ENCODE data around the gene ZBTB8B. TPM values are rescaled to one million over a fixed set of nuclear protein-coding genes. Genes with fewer than 3 reads are reported as not detected.

Gene ZBTB8B
- total RNA-seq, 1 experiment from 2014 or later: not detected

DNA sequence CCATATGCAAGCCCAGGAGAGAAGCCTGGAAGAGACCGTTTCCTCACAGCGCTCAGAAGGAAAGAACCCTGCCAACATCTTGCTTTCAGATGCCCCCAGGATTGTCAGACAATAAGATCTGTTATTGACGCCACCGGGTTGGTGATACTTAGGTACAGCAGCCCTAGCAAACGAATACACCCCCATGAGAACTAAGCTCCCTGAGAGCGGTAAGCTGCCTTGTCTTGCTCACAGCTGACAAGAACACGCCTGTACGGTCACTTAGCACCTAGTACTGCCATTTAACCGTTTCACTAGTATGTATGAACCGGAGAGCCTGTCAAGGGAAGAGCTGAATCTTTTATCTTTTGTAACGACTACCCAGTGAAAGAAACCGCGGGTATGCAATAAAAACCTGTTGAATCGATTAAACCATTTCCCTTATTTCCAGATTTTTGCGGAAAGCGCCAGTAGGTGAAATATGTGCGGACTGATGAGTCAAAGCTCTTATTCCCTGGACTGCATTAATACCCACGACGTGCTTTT is 619 bp upstream of the ZBTB8B start:
- Mint-ChIP-seq H3K27me3 (ENCODE audit: insufficient read depth, unreplicated experiment) (peaks cover 49% of the 10 kb centered on the region), H3K27ac (ENCODE audit: low read depth, unreplicated experiment) (no peak overlapping the region), H3K4me3 (ENCODE audit: unreplicated experiment) (peak overlapping the region; percentile 64), H3K9me3 (ENCODE audit: unreplicated experiment) (peaks cover 5% of the 10 kb centered on the region), H3K4me1 (ENCODE audit: insufficient read depth, unreplicated experiment) (no peaks in the 10 kb centered on the region), H3K36me3 (ENCODE audit: insufficient read depth, unreplicated experiment) (no peaks in the 10 kb centered on the region)
- TF ChIP-seq CTCF (IDR thresholded peaks at IDR 0.05; ENCODE audit: unreplicated experiment): no peak
- BruUV-seq (replicated peaks): no TSS peak
- POLR2A ChIA-PET: interaction anchor here (0.6 kb wide), 1 partner anchor 450 kb away, joined by 4 read pairs; no protein-coding TSS in a partner anchor
- CTCF ChIA-PET: interaction anchor here (0.7 kb wide), 1 partner anchor 15 kb away, joined by 4 read pairs; no protein-coding TSS in a partner anchor
- intact Hi-C loops (cut with micrococcal nuclease): no loop called here
- DNase-seq (ENCODE audit: unreplicated experiment): no peak

- intact Hi-C loops (cut with micrococcal nuclease): no loop called here
- BruUV-seq (replicated peaks): no TSS peak
- Mint-ChIP-seq H3K9me3 (ENCODE audit: unreplicated experiment) (no peaks in the 10 kb centered on the region), H3K27ac (ENCODE audit: low read depth, unreplicated experiment) (no peak overlapping the region), H3K4me3 (ENCODE audit: unreplicated experiment) (peak overlapping the region; percentile 64), H3K27me3 (ENCODE audit: insufficient read depth, unreplicated experiment) (peaks cover 49% of the 10 kb centered on the region), H3K36me3 (ENCODE audit: insufficient read depth, unreplicated experiment) (no peaks in the 10 kb centered on the region), H3K4me1 (ENCODE audit: insufficient read depth, unreplicated experiment) (no peaks in the 10 kb centered on the region)
- ChIA-PET CTCF (no interaction called here), POLR2A (no interaction called here)
- TF ChIP-seq CTCF (IDR thresholded peaks at IDR 0.05; ENCODE audit: unreplicated experiment): no peak
- no peak for DNase-seq (ENCODE audit: unreplicated experiment)
Measured at GRCh38 chr1:32465578-32465933, 684 bp downstream of the ZBTB8B start.

DNA sequence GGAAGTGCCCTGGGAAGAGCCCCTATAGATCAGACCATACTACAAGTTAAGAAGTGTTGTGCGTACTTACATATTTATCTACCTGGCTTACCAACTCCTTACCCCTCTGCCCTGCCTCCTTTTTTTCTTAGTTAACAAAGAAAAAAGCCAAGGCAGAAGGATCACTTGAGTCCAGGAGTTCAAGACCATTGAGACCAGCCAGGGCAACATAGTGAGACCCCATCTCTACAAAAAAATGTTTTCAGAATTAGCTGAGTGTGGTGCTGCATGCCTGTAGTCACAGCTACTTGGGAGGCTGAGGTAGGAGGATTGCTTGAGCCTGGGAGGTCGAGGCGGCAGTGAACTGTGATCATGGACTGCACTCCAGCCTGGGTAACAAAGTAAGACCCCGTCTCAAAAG is 1.9 kb downstream of the ZBTB8B start:
- no TSS peak for BruUV-seq (replicated peaks)
- H3K27me3 Mint-ChIP-seq (ENCODE audit: insufficient read depth, unreplicated experiment): peaks cover 41% of the 10 kb centered on the region
- H3K27ac Mint-ChIP-seq (ENCODE audit: low read depth, unreplicated experiment): no peak overlapping the region
- H3K4me3 Mint-ChIP-seq (ENCODE audit: unreplicated experiment): no peak overlapping the region
- H3K4me1 Mint-ChIP-seq (ENCODE audit: insufficient read depth, unreplicated experiment): no peaks in the 10 kb centered on the region
- no peak for TF ChIP-seq CTCF (IDR thresholded peaks at IDR 0.05; ENCODE audit: unreplicated experiment)
- intact Hi-C loops (cut with micrococcal nuclease): no loop called here
- ChIA-PET POLR2A (no interaction called here), CTCF (no interaction called here)
- no peaks in the 10 kb centered on the region for H3K9me3 Mint-ChIP-seq (ENCODE audit: unreplicated experiment)
- DNase-seq (ENCODE audit: unreplicated experiment): no peak
- no peaks in the 10 kb centered on the region for H3K36me3 Mint-ChIP-seq (ENCODE audit: insufficient read depth, unreplicated experiment)

DNA sequence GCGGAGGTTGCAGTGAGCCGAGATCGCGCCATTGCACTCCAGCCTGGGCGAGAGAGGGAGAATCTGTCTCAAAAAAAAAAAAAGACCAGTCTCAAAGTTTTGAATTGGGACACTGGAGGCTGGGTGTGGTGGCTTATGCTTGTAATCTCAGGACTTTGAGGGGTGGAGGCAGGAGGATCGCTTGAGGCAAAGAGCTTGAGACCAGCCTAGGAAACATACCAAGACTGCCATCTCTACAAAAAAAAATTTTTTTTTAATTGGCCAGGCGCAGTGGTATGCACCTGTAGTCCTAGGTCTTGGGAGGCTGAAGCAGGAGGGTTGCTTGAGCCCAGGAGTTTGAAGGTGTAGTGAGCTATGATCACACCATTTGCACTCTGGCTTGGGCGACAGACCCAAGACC is 3.9 kb downstream of the ZBTB8B start:
- Mint-ChIP-seq H3K27ac (ENCODE audit: low read depth, unreplicated experiment) (no peak overlapping the region), H3K4me3 (ENCODE audit: unreplicated experiment) (no peak overlapping the region), H3K4me1 (ENCODE audit: insufficient read depth, unreplicated experiment) (no peaks in the 10 kb centered on the region), H3K27me3 (ENCODE audit: insufficient read depth, unreplicated experiment) (peaks cover 30% of the 10 kb centered on the region), H3K36me3 (ENCODE audit: insufficient read depth, unreplicated experiment) (no peaks in the 10 kb centered on the region), H3K9me3 (ENCODE audit: unreplicated experiment) (no peaks in the 10 kb centered on the region)
- BruUV-seq (replicated peaks): no TSS peak
- DNase-seq (ENCODE audit: unreplicated experiment): no peak
- intact Hi-C loops (cut with micrococcal nuclease): no loop called here
- ChIA-PET POLR2A (no interaction called here), CTCF (interaction anchor here (0.5 to 1.4 kb wide), 2 partner anchors 21 to 52 kb away, joined by 3 to 7 read pairs; no protein-coding TSS in a partner anchor)
- TF ChIP-seq CTCF (IDR thresholded peaks at IDR 0.05; ENCODE audit: unreplicated experiment): no peak

Measured in MCF 10A (cell line).